NK-92 treated with Interleukin-12 subunit alpha and Interleukin-12 subunit beta, amount 100 ng/mL, for 24 hours (cell line): Measurements from ENCODE around the gene KCNJ5.

Source experiments
- DNase-seq: peaks from one replicate; lab custom pipeline; 2025; lab: John Stamatoyannopoulos, UW

Gene KCNJ5

DNA sequence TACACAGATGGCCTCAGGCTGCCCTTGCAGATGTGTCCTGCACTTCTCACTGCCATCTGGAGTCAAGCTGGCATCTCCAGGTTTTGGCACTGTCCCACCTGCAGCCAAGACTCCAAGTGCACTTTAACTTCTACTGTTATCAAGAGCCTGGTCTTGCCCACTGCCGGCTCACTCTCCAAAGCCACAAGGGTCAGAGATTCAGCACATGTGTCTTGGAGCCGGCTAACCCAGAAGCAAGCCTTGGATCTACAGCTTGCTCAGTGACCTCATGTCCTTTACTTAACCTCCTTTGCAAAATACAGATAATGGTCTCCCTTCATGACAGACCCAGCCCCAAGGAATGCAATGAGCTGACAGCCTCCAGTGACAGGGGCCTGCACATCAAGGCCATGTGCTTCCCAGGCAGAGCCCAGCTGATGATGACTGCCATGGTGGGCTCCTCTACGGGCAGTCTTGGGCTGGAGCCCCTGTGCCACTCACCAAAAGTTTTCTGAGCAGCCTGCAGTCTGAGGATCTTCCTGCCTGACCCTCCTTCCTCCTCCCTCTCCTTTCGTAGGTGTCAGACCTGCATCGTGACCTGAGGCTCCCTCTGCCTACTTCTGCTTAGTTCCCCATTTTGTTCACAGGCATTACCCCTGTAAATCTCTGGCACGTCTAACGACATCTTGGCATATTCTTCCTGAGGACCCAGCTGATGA lies 42.5 kb downstream of the KCNJ5 start:
- DNase-seq = no peak

DNA sequence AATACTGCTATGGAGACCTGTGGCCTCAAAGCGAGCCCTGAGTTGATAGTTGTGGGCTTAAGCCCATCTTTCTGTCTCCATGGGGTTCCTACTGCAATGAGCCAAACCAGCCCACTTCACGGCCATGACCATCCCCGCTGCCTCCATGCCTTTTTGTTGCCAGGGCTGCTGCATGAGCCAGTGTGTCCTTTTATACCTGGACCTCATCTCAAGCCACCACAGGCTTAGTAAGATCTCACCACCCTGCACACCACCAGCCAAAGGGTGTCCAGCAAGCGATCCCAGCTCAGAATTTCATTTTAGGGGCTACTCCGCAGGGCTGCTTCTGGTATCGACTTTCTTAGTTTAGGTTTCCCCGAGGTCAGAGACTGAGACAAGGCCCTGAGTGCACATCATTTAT lies 43.2 kb downstream of the KCNJ5 start:
- DNase-seq = no peak

DNA sequence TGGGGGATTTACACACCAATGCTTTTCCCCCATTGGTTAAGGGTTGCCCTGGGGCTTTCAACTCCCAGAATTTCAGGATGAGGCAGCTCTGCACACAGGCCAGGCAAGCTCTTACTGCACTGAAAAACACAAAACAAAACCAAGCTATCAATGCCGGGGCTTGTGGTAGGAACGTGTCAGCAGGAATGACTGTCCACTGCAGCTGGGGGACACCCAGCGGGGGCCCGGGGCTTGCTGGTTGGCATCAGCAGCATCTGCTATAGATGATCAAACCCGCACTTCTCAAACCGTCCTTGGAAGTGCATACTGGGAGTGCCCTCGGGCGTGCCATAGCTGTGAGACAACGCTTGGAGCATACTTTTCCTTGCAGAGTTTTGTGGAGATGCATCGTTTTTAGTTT lies 43.8 kb downstream of the KCNJ5 start:
- no peak for DNase-seq

- no peak for DNase-seq
Measured at GRCh38 chr11:128936606-128937251, 45.6 kb downstream of the KCNJ5 start.

DNA sequence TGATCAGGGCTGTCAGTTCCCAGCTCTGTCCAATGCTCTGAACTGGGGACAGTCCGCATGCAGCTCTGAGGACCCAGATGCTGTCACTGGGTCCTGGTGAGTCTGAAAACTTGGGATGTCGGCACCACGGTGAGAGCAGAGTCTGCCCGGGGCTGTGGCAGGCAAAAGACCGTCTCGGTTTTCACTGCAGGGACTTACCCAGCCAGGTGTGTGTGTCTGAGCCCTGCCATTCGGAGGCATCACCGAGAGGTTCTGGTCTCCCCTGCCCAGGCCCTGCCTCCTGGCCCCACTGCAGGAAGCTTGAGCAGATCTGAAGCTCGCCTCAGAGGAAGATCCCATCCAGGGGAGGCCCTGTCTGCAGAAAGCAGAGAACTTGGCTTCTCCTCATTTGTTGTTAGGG lies 46.3 kb downstream of the KCNJ5 start:
- DNase-seq = no peak

DNA sequence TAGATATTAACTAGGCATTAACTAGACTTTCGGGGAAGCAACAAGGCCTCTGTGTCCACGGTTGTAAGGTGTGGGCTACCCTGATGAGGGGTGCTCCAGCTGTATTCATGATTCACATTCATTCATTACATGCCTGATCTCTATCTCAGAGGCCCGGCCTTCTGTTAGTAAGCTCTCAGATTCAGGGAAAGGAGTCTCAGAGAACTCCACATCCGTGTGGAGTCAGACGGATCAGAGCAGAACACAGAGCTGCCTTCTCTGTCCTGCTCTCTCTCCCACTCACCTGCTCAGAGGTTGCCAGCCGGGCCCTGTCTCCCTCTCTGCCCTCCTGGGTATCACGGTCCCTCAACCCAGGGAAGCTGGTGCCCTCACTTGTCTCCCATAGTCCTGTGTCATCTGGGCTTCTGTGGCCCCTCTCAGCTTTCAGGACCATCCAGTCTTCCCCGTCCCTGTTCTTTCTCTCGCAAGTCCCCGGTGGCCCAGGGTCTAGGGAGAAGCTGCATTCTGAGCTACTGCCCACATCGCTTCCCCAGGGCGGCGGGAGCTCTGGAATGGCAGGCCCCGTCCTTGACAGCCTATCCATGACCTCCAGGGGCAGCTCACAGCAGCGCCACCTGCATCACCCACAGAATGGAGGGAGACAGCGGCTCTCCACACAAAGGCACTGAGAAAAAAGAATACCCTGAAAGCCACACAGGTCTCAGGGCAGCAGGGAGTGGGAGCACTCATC lies 47.2 kb downstream of the KCNJ5 start:
- no peak for DNase-seq

GRCh38 chr11:128939591-128939990 lies 48.4 kb downstream of the KCNJ5 start:
- DNase-seq = no peak

- no peak for DNase-seq
Measured at GRCh38 chr11:128940156-128940555, 49.0 kb downstream of the KCNJ5 start.

DNA sequence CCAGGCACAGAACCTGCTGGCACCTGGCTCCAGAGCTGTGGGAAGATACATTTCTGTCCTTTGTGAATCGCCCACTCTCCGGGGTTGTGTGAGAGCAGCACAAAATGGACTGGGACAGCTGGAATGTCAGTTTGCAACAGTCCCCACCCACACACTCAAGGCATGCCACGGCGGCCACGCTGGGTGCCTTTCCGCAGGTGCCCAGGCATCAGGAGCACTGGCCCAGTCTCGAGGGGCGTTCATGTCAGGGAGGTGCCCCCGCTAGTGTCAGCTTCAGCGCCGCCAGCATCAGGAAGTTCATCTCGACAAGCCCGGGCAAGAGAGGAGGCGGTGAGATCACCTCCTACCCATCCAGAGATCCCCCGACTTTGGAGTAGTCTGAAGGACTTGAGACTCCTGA lies 49.4 kb downstream of the KCNJ5 start:
- DNase-seq = no peak

DNA sequence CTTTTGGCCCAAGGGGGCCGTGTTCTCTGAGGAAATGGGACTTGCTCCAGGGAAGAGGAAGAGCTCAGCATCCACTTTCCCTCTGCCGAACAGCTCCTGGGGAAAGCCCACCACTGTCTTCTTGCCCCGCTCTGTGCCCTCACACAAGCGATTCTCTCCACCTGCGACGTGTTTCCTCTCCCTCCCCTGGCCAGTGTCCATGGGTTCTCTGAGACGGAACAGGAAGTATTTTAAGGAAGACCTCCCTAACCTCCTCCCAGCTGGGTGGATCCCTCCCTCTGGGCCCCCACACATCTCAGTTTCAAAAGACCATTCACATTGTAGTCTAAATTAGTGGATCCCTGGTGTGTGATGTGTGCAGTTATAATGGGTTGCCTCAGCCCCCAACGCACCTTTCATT lies 50.0 kb downstream of the KCNJ5 start:
- DNase-seq = no peak

DNA sequence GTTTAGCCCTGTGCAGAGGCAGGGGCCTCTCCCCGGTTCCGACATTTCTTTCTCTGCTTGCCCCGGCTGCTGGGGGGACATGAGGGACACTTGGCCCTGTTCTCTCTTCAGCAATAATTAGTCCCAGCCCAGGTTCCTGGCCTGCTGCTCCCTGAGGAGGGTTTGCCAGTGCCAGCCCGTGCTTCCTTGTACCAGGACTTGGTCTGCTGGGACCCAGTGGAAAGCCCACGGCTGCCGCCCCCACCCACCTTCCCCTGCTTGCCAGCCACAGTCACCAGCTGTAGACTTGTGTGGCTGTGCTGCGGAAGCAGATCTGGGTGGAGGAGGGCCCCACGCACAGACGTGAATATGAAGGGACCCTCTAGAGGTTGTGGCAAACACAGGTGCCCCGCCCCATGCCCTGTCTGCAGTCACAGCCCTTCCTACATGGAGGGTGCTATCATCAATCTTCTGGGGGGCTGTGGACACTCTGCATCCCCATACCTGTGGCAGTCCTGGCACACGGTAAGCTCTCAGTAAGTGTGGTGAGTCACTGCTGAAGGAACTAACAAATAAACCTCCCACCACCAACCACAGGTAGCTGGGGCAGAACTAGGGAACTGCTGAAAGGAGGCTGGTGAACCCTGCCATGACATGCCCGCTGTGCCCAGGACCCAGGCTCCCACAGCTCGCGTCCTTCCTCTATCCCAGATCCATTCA lies 50.6 kb downstream of the KCNJ5 start:
- no peak for DNase-seq

DNA sequence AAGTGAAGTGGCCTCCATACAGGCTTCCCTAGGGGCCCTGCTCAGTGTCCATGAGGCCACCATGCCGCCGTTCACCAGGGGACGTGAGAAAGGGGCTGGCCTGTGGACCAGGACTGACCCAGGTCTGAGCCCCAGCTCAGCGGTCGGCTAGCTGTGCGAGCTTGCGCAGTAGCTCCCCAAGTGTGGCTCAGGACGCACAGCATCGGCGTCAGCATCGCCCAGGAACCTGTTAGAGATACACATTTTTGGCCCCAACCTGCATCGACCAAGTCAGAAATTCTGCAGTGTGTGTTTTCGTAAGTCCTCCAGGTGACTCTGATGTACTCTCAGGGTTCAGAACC lies 51.1 kb downstream of the KCNJ5 start:
- DNase-seq = no peak

- no peak for DNase-seq
Measured at GRCh38 chr11:128942817-128943427, 51.8 kb downstream of the KCNJ5 start, which contains the start of gene TP53AIP1. Gene TP53AIP1, minus strand, starts transcription at chr11:128942871. Its CDS starts 5,053 bp downstream, at chr11:128937818.

- no peak for DNase-seq
Measured at GRCh38 chr11:128943428-128943976, 52.3 kb downstream of the KCNJ5 start.

DNA sequence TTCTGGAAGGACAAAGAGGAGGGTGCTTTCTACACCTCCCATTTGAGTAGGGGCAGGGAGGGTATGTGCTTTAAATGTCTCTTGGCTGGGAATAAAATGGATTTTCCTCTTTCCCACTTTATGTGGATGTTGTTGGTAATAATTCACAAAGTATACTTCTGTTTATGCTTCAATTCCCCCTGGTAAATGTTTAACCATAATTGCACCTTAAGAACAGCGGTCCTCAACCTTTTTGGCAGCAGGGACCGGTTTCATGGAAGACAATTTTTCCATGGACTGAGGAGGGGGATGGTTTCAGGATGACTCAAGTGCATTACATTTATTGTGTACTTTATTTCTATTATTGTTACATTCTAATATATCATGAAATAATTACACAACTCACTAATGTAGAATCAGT lies 55.5 kb downstream of the KCNJ5 start:
- DNase-seq = no peak

GRCh38 chr11:128947773-128948172 lies 56.6 kb downstream of the KCNJ5 start:
- DNase-seq = no peak

DNA sequence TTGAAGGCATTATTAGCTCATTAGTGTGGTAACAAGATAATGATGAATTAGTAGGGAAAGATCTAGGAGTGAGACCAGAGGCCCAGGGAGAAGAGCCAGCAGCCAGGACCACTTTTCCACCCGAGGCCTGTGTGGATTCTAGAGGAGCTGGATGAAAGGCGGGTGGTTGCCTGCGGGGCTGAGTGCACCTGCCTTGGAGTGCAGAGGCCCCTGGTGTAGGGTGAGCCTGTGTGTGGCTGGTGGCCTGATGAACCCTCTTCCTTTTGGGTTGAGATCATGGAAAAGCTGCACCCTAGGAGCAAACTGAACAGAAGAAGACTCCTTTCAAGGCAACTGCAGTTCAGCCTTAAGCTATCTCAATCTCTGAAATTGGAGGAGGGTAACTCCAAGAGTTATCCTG lies 57.4 kb downstream of the KCNJ5 start:
- no peak for DNase-seq

- DNase-seq = no peak
Measured at GRCh38 chr11:128949791-128950454, 58.8 kb downstream of the KCNJ5 start.

DNA sequence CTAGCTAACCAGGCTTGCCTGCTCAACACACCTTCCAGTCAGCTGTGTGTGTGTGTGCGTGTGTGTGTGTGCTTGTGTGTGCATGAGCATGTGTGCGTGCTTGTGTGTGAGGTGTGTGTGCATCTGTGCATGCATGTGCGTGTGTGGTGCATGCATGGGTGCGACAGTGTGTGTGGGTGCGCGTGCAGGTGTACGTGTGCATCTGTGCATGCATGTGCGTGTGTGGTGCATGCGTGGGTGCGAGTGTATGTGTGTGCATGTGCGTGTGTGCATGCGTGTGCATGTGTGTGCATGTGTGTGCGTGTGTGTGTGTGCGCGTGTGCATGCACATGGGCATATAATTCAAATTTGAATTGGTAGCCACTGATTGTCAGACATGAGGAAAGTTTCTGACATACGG lies 62.0 kb downstream of the KCNJ5 start:
- DNase-seq = no peak

DNA sequence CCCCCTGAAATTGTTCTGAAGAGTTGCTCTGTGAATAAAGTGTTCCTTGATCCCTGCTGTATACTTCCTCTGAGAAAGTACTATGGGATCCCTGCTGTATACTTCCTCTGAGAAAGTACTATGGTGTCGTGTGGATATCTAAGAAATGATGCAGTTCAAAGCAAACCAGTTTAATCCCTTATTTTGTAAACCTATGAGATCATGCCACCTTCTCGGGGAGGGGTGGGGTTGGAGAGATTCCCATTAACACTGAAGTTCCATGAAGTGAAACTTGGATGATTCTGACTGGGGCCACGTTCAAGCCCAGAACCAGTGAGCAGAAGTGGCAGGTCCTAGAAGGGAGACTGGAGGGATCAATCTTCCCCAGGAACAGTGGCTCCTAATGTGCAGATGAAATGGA lies 64.5 kb downstream of the KCNJ5 start:
- DNase-seq = no peak

GRCh38 chr11:128956401-128957201 lies 65.4 kb downstream of the KCNJ5 start:
- DNase-seq = no peak
